ENCODE data around the gene SFMBT1.

Gene SFMBT1

DNA sequence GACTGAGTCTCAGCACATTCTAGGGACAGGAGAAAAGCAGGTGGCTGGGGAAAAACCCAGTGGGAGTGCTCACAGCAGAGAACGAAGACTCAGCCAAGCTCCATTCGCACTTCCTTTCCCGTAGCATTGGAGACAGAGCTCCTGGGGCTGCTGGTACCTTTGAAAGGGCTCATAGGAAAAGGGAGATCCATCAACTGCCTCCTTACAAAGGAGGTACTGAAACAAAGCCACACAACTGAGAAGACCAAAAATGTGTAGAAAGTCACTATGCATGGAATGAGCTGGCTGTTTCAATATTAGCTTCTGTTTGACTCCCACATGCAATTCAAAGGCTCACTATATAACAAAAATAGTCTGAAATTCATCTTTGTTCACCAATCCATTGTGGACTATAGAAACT is 165.4 kb downstream of the SFMBT1 start:
- TF ChIP-seq TAF1 (IDR thresholded peaks at IDR 0.05; ENCODE audit: borderline replicate concordance, insufficient read depth, low read length) (no peak), POLR2AphosphoS5 (IDR thresholded peaks at IDR 0.05; ENCODE audit: low read depth, low read length) (no peak), SIN3A (IDR thresholded peaks at IDR 0.05; ENCODE audit: borderline replicate concordance, insufficient read depth, low read length) (no peak), REST (IDR thresholded peaks at IDR 0.05; ENCODE audit: insufficient read depth in 1 of 2, low read depth in 2 of 2, low read length in 2 of 2) (no peak), FOXP2 (optimal IDR thresholded peaks at IDR 0.05; ENCODE audit: borderline replicate concordance, extremely low read depth, extremely low read length, insufficient read depth) (no peak)

- TF ChIP-seq SIN3A (IDR thresholded peaks at IDR 0.05; ENCODE audit: borderline replicate concordance, insufficient read depth, low read length), result no peak
- TF ChIP-seq TAF1 (IDR thresholded peaks at IDR 0.05; ENCODE audit: borderline replicate concordance, insufficient read depth, low read length), result no peak
- no peak for TF ChIP-seq FOXP2 (optimal IDR thresholded peaks at IDR 0.05; ENCODE audit: borderline replicate concordance, extremely low read depth, extremely low read length, insufficient read depth)
- TF ChIP-seq REST (IDR thresholded peaks at IDR 0.05; ENCODE audit: insufficient read depth in 1 of 2, low read depth in 2 of 2, low read length in 2 of 2), result no peak
- TF ChIP-seq POLR2AphosphoS5 (IDR thresholded peaks at IDR 0.05; ENCODE audit: low read depth, low read length), result no peak
Observed at GRCh38 chr3:52880047-52880446, 165.8 kb downstream of the SFMBT1 start.

DNA sequence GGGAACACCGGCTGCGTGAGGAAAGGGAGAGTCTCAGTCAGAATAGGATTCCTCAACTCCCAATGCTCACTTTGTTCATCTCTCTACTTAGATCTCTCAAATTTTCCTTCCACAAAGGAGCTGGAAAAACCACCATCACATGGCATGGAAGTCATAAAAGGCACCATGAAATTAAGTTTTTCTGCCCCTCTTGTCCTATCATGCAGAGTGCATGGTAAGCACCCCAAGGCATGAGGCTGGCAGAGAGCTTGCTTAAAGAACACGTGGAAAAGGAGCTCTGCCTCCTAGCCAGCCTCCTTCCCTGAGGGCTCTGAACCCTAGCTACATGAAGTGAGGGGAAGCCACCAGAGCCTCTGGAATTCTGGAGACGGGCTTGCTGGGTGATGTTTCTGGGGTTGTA is 166.3 kb downstream of the SFMBT1 start:
- TF ChIP-seq POLR2AphosphoS5 (IDR thresholded peaks at IDR 0.05; ENCODE audit: low read depth, low read length), result no peak
- no peak for TF ChIP-seq SIN3A (IDR thresholded peaks at IDR 0.05; ENCODE audit: borderline replicate concordance, insufficient read depth, low read length)
- no peak for TF ChIP-seq REST (IDR thresholded peaks at IDR 0.05; ENCODE audit: insufficient read depth in 1 of 2, low read depth in 2 of 2, low read length in 2 of 2)
- TF ChIP-seq TAF1 (IDR thresholded peaks at IDR 0.05; ENCODE audit: borderline replicate concordance, insufficient read depth, low read length), result no peak
- no peak for TF ChIP-seq FOXP2 (optimal IDR thresholded peaks at IDR 0.05; ENCODE audit: borderline replicate concordance, extremely low read depth, extremely low read length, insufficient read depth)

- TF ChIP-seq FOXP2 (optimal IDR thresholded peaks at IDR 0.05; ENCODE audit: borderline replicate concordance, extremely low read depth, extremely low read length, insufficient read depth) (no peak), REST (IDR thresholded peaks at IDR 0.05; ENCODE audit: insufficient read depth in 1 of 2, low read depth in 2 of 2, low read length in 2 of 2) (no peak), SIN3A (IDR thresholded peaks at IDR 0.05; ENCODE audit: borderline replicate concordance, insufficient read depth, low read length) (no peak), TAF1 (IDR thresholded peaks at IDR 0.05; ENCODE audit: borderline replicate concordance, insufficient read depth, low read length) (no peak), POLR2AphosphoS5 (IDR thresholded peaks at IDR 0.05; ENCODE audit: low read depth, low read length) (no peak)
Observed at GRCh38 chr3:52879090-52879489, 166.8 kb downstream of the SFMBT1 start.

GRCh38 chr3:52877085-52877484 is 168.8 kb downstream of the SFMBT1 start:
- no peak for TF ChIP-seq POLR2AphosphoS5 (IDR thresholded peaks at IDR 0.05; ENCODE audit: low read depth, low read length)
- TF ChIP-seq TAF1 (IDR thresholded peaks at IDR 0.05; ENCODE audit: borderline replicate concordance, insufficient read depth, low read length), result no peak
- no peak for TF ChIP-seq SIN3A (IDR thresholded peaks at IDR 0.05; ENCODE audit: borderline replicate concordance, insufficient read depth, low read length)
- no peak for TF ChIP-seq FOXP2 (optimal IDR thresholded peaks at IDR 0.05; ENCODE audit: borderline replicate concordance, extremely low read depth, extremely low read length, insufficient read depth)
- TF ChIP-seq REST (IDR thresholded peaks at IDR 0.05; ENCODE audit: insufficient read depth in 1 of 2, low read depth in 2 of 2, low read length in 2 of 2), result no peak

All from PFSK-1 (cell line).